ENCODE data around the gene ELFN1.
A peak's percentile ranks its signal among the peaks of the same experiment; 100 is the strongest.

Gene ELFN1

DNA sequence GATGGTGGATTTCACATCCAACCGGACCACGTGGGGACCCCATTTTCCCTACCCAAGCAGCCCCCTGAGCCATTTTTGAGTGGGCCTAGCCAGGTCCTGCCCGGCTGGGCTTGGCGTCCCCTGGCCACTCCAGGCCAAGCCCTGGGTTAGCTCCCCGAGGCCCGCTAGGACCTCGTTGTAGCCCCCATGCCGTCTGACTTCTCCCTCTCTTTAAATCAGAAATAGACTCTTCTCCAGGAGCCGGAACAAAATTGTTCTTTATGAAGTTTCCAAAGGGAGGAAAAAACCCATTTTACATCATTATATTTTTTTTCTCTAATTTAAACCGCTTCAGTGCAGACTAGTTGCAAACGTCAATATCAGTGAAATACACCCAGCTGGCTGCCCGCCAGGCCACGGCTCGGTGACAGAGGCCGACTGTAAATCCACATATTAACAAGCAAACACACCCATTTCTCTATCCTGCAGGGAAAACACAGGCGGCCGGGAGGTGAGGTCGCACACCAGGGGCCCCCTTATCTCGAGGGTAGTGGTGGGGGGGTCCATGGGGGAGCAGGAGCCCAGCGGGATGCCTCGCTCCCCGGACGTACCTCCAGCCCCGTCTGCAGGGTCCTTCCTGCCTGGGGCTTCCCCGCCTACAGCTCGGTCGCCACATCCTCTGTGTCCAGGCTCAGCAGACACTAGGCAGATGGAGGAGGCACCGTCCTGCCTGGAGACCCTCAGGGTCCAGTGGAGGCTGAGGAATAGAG lies 72.7 kb downstream of the ELFN1 start:
- Histone ChIP-seq H3K27me3 (replicated peaks; ENCODE audit: control insufficient read depth, insufficient read depth, low read length) (no peaks in the 10 kb centered on the region), H3K36me3 (ENCODE audit: control insufficient read depth, insufficient read depth, low read length) (no peaks in the 10 kb centered on the region), H3K4me3 (replicated peaks; ENCODE audit: low read depth, low read length) (peak overlapping the region; percentile 63)
- TF ChIP-seq, protein P1, sequence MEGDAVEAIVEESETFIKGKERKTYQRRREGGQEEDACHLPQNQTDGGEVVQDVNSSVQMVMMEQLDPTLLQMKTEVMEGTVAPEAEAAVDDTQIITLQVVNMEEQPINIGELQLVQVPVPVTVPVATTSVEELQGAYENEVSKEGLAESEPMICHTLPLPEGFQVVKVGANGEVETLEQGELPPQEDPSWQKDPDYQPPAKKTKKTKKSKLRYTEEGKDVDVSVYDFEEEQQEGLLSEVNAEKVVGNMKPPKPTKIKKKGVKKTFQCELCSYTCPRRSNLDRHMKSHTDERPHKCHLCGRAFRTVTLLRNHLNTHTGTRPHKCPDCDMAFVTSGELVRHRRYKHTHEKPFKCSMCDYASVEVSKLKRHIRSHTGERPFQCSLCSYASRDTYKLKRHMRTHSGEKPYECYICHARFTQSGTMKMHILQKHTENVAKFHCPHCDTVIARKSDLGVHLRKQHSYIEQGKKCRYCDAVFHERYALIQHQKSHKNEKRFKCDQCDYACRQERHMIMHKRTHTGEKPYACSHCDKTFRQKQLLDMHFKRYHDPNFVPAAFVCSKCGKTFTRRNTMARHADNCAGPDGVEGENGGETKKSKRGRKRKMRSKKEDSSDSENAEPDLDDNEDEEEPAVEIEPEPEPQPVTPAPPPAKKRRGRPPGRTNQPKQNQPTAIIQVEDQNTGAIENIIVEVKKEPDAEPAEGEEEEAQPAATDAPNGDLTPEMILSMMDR (IDR thresholded peaks at IDR 0.05; ENCODE audit: insufficient read depth, low read length, poor library complexity, severe bottlenecking): no peak
- no peak for DNase-seq (ENCODE audit: extremely low read depth, insufficient read length)

DNA sequence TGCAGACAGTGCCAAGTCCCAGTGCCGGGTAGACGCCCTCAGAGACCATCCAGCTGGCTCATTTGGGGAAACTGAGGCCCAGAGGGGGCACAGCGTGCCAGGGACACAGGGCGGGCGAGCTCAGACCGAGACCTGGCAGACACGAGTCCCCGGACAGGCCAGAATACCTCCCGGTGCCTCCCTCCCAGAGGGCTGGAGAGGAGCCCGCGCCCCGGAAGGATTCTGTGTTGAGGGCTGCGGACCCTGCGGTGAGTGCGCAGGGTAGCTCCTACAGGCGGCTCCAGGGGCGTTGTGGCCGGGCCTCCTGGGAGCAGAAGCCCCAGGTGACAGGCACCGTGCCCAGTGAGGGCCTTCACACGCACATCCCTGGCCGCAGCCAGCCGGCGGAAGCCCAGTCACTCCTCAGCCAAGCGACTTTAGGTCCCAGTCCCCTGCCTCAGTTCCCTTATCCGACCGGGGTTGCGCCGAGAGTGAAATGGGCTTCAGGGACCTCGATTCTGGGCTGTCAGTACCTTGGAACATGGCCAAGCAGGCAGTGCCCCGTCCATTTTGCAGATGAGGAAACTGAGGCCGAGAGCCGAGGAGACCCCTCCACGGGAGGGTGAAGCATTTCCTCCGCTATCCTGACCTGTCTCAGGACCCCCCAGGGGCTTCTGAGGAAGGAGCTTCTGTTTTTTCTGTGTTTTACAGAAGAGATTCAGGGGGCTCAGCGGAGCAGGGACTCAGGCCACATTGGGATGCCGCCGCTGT lies 73.6 kb downstream of the ELFN1 start:
- H3K4me3 ChIP-seq (replicated peaks; ENCODE audit: low read depth, low read length): no peak overlapping the region
- TF ChIP-seq, protein P1 (IDR thresholded peaks at IDR 0.05; ENCODE audit: insufficient read depth, low read length, poor library complexity, severe bottlenecking): no peak
- DNase-seq (ENCODE audit: extremely low read depth, insufficient read length): no peak
- no peaks in the 10 kb centered on the region for H3K36me3 ChIP-seq (ENCODE audit: control insufficient read depth, insufficient read depth, low read length)
- no peaks in the 10 kb centered on the region for H3K27me3 ChIP-seq (replicated peaks; ENCODE audit: control insufficient read depth, insufficient read depth, low read length)

DNA sequence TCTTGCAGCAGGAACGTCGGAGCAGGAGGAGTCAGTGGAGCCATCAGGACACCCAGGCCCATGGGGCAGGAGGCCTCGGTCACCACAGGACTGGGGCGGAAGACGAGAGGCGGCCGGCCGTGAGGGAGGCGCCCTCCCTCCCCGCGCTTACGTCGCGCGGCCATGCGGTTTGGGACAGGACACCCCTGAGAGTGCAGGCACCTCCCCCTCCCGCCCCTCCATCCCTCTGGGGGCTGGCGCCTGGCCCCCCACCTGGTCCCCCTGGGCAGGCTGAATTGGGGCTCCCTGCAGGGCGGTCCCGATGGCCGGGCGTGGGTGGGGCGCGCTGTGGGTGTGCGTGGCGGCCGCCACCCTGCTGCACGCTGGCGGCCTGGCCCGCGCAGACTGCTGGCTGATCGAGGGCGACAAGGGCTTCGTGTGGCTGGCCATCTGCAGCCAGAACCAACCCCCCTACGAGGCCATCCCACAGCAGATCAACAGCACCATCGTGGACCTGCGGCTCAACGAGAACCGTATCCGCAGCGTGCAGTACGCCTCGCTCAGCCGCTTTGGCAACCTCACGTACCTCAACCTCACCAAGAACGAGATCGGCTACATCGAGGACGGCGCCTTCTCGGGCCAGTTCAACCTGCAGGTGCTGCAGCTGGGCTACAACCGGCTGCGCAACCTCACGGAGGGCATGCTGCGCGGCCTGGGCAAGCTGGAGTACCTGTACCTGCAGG lies 74.4 kb downstream of the ELFN1 start:
- H3K27me3 ChIP-seq (replicated peaks; ENCODE audit: control insufficient read depth, insufficient read depth, low read length): no peaks in the 10 kb centered on the region
- H3K36me3 ChIP-seq (ENCODE audit: control insufficient read depth, insufficient read depth, low read length): no peaks in the 10 kb centered on the region
- no peak for DNase-seq (ENCODE audit: extremely low read depth, insufficient read length)
- H3K4me3 ChIP-seq (replicated peaks; ENCODE audit: low read depth, low read length): no peak overlapping the region
- TF ChIP-seq, protein P1 (IDR thresholded peaks at IDR 0.05; ENCODE audit: insufficient read depth, low read length, poor library complexity, severe bottlenecking): no peak

DNA sequence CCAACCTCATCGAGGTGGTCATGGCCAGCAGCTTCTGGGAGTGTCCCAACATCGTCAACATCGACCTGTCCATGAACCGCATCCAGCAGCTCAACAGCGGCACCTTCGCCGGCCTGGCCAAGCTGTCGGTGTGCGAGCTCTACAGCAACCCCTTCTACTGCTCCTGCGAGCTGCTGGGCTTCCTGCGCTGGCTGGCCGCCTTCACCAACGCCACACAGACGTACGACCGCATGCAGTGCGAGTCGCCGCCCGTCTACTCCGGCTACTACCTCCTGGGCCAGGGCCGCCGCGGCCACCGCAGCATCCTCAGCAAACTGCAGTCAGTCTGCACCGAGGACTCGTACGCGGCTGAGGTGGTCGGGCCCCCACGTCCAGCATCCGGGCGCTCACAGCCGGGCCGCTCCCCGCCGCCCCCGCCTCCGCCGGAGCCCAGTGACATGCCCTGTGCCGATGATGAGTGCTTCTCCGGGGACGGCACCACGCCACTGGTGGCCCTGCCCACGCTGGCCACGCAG lies 75.0 kb downstream of the ELFN1 start:
- DNase-seq (ENCODE audit: extremely low read depth, insufficient read length): no peak
- TF ChIP-seq, protein P1 (IDR thresholded peaks at IDR 0.05; ENCODE audit: insufficient read depth, low read length, poor library complexity, severe bottlenecking): no peak

DNA sequence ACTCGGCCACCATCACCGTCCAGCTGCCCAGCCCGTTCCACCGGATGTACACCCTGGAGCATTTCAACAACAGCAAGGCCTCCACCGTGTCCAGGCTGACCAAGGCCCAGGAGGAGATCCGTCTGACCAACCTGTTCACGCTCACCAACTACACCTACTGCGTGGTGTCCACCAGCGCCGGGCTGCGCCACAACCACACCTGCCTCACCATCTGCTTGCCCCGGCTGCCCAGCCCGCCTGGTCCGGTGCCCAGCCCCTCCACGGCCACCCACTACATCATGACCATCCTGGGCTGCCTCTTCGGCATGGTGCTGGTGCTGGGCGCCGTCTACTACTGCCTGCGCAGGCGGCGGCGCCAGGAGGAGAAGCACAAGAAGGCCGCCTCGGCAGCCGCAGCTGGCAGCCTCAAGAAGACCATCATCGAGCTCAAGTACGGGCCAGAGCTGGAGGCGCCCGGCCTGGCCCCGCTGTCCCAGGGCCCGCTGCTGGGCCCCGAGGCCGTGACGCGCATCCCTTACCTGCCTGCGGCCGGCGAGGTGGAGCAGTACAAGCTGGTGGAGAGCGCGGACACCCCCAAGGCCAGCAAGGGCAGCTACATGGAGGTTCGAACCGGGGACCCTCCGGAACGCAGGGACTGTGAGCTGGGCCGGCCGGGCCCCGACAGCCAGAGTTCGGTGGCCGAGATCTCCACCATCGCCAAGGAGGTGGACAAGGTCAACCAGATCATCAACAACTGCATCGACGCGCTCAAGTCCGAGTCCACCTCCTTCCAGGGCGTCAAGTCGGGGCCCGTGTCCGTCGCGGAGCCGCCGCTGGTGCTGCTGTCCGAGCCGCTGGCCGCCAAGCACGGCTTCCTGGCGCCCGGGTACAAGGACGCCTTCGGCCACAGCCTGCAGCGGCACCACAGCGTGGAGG lies 75.8 kb downstream of the ELFN1 start:
- Histone ChIP-seq H3K4me3 (replicated peaks; ENCODE audit: low read depth, low read length) (no peak overlapping the region), H3K36me3 (ENCODE audit: control insufficient read depth, insufficient read depth, low read length) (no peaks in the 10 kb centered on the region), H3K27me3 (replicated peaks; ENCODE audit: control insufficient read depth, insufficient read depth, low read length) (no peaks in the 10 kb centered on the region)
- TF ChIP-seq, protein P1 (IDR thresholded peaks at IDR 0.05; ENCODE audit: insufficient read depth, low read length, poor library complexity, severe bottlenecking): no peak
- DNase-seq (ENCODE audit: extremely low read depth, insufficient read length): no peak

More for the DNA sequence above, 75.0 kb downstream of the ELFN1 start:
- Histone ChIP-seq H3K27me3 (replicated peaks; ENCODE audit: control insufficient read depth, insufficient read depth, low read length) (no peaks in the 10 kb centered on the region), H3K36me3 (ENCODE audit: control insufficient read depth, insufficient read depth, low read length) (no peaks in the 10 kb centered on the region), H3K4me3 (replicated peaks; ENCODE audit: low read depth, low read length) (no peak overlapping the region)
